AG10803 (cell line): ENCODE data around the gene PPM1A.

Source experiments
- DNase-seq: peaks from one replicate; pipeline ENCODE4 v3.0.0; 2010; ENCODE audit warnings: low read depth
- H3K4me3 ChIP-seq: 2 replicates; pipeline ENCODE4 v1.5.1; 2011; ENCODE audit warnings: mild to moderate bottlenecking, low read length, control low read depth
- TF ChIP-seq, protein P1 (sequence below): conservative IDR thresholded peaks from 2 replicates; pipeline ENCODE4 v1.5.1; 2011; ENCODE audit warnings: mild to moderate bottlenecking, low read length, control low read depth, inconsistent platforms

The PPM1A gene

DNA sequence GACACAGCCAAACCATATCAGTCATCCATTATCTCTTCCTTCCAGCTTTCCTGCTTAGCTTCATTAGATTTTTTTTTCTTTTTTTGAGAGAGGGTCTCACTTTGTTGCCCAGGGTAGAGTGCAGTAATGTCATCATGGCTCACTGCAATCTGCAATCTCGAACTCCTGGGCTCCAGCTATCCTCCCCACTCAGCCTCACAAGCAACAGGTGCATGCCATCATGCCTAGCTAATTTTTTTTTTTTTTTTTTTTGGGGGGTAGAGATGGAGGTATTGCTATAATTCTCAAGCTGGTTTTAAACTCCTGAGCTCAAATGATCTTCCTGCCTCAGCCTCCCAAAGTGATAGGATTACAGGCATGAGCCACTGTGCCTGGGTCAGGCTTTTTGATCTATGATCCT lies 38.3 kb upstream of the PPM1A start:
- H3K4me3 ChIP-seq, result no peak overlapping the region
- DNase-seq, result no peak
- TF ChIP-seq, protein P1, sequence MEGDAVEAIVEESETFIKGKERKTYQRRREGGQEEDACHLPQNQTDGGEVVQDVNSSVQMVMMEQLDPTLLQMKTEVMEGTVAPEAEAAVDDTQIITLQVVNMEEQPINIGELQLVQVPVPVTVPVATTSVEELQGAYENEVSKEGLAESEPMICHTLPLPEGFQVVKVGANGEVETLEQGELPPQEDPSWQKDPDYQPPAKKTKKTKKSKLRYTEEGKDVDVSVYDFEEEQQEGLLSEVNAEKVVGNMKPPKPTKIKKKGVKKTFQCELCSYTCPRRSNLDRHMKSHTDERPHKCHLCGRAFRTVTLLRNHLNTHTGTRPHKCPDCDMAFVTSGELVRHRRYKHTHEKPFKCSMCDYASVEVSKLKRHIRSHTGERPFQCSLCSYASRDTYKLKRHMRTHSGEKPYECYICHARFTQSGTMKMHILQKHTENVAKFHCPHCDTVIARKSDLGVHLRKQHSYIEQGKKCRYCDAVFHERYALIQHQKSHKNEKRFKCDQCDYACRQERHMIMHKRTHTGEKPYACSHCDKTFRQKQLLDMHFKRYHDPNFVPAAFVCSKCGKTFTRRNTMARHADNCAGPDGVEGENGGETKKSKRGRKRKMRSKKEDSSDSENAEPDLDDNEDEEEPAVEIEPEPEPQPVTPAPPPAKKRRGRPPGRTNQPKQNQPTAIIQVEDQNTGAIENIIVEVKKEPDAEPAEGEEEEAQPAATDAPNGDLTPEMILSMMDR, result no peak

DNA sequence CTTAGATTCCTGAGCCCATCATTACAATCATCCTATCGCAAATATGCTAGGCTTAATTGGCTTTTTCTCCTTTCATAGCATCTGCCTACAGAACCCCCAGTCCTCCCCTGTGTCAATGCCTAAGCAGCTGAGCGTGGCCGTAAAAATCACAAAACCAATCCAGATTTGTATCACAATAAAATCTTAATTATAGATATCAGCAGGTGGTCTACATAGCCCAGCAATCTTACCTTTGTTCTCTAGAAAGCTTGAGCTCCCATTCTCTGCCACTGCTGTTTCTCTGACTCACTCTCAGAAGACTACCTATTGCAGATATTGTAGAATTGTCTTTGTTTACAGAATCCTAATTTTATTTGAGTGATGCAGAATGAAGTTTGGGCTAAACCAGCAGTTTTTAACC lies 37.9 kb upstream of the PPM1A start:
- DNase-seq, result no peak
- H3K4me3 ChIP-seq, result no peak overlapping the region
- TF ChIP-seq, protein P1, result no peak

- no peak for DNase-seq
- H3K4me3 ChIP-seq, result no peak overlapping the region
- TF ChIP-seq, protein P1, result no peak
Observed at GRCh38 chr14:60212503-60213371, 36.3 kb upstream of the PPM1A start.

- TF ChIP-seq, protein P1, result no peak
- no peak for DNase-seq
- H3K4me3 ChIP-seq, result no peak overlapping the region
Observed at GRCh38 chr14:60214003-60214402, 35.0 kb upstream of the PPM1A start.

- DNase-seq, result no peak
- TF ChIP-seq, protein P1, result no peak
- H3K4me3 ChIP-seq, result no peak overlapping the region
Observed at GRCh38 chr14:60214415-60215126, 34.5 kb upstream of the PPM1A start.

GRCh38 chr14:60215127-60215444 lies 33.9 kb upstream of the PPM1A start:
- DNase-seq, result no peak
- TF ChIP-seq, protein P1, result no peak

More at GRCh38 chr14:60215127-60215444, 33.9 kb upstream of the PPM1A start:
- H3K4me3 ChIP-seq, result no peak overlapping the region
